GM08714 (cell line): Measurements from ENCODE around the gene KLF14.
"Not testable (repeated sequence)": the region's sequence is repeated elsewhere in the genome, so short reads cannot be mapped to it uniquely, and the experiment has no call there.

Experiments used
- H3K4me3 ChIP-seq: fragments of 200-500 bp; sonication (Bioruptor generic); 2 replicates; pipeline ENCODE4 v1.5.1; 2014; ENCODE audit warnings: mild to moderate bottlenecking, low read length, inconsistent platforms
- ZNF274 ChIP-seq: IDR thresholded peaks from 2 replicates; pipeline ENCODE4 v1.6.1; 2012; ENCODE audit warnings: mild to moderate bottlenecking, low read depth, low read length

KLF14 gene

GRCh38 chr7:130734815-130735716 lies 1.1 kb upstream of the KLF14 start:
- TF ChIP-seq ZNF274 = no peak
- peak overlapping the region; percentile 90 for H3K4me3 ChIP-seq

- H3K4me3 ChIP-seq = peak overlapping the region; percentile 90
- no peak for TF ChIP-seq ZNF274
These were observed 752 bp downstream of the KLF14 start for GRCh38 chr7:130732980-130733930.

GRCh38 chr7:130723784-130724183 lies 10.2 kb downstream of the KLF14 start:
- TF ChIP-seq ZNF274 = no peak
- H3K4me3 ChIP-seq = no peak overlapping the region

GRCh38 chr7:130721486-130722277 lies 12.3 kb downstream of the KLF14 start:
- no peak overlapping the region for H3K4me3 ChIP-seq
- no peak for TF ChIP-seq ZNF274

GRCh38 chr7:130719541-130719940 lies 14.5 kb downstream of the KLF14 start:
- H3K4me3 ChIP-seq = no peak overlapping the region
- no peak for TF ChIP-seq ZNF274

- H3K4me3 ChIP-seq = no peak overlapping the region
- TF ChIP-seq ZNF274 = no peak
These were observed 21.6 kb downstream of the KLF14 start for GRCh38 chr7:130712416-130712815.

- H3K4me3 ChIP-seq = no peak overlapping the region
- no peak for TF ChIP-seq ZNF274
These were observed 25.2 kb downstream of the KLF14 start for GRCh38 chr7:130708766-130709165.

GRCh38 chr7:130708001-130708400 lies 26.0 kb downstream of the KLF14 start:
- TF ChIP-seq ZNF274 = no peak
- no peak overlapping the region for H3K4me3 ChIP-seq

- H3K4me3 ChIP-seq = no peak overlapping the region
- no peak for TF ChIP-seq ZNF274
These were observed 30.2 kb downstream of the KLF14 start for GRCh38 chr7:130703851-130704250.

- TF ChIP-seq ZNF274 = no peak
- no peak overlapping the region for H3K4me3 ChIP-seq
These were observed 32.4 kb downstream of the KLF14 start for GRCh38 chr7:130701650-130702049.

GRCh38 chr7:130700760-130701159 lies 33.2 kb downstream of the KLF14 start:
- TF ChIP-seq ZNF274 = no peak
- no peak overlapping the region for H3K4me3 ChIP-seq

GRCh38 chr7:130699686-130700085 lies 34.3 kb downstream of the KLF14 start:
- no peak overlapping the region for H3K4me3 ChIP-seq
- no peak for TF ChIP-seq ZNF274

GRCh38 chr7:130697820-130698219 lies 36.2 kb downstream of the KLF14 start:
- H3K4me3 ChIP-seq = no peak overlapping the region
- no peak for TF ChIP-seq ZNF274

GRCh38 chr7:130695840-130696239 lies 38.2 kb downstream of the KLF14 start:
- no peak overlapping the region for H3K4me3 ChIP-seq
- no peak for TF ChIP-seq ZNF274

GRCh38 chr7:130692396-130692795 lies 41.6 kb downstream of the KLF14 start:
- not testable (repeated sequence) for H3K4me3 ChIP-seq
